MM.1S (cell line): ENCODE data around the gene BSN.

Source experiments
- DNase-seq: peaks from one replicate; pipeline ENCODE4 v3.0.0-alpha.2; 2015
- H2AFZ ChIP-seq: fragments of 300-600 bp; sonication (generic); 2 replicates; pipeline ENCODE4 v1.6.0; 2016; ENCODE audit warnings: antibody characterized with exemption, low read length
- H3F3A ChIP-seq: fragments of 300-600 bp; sonication (generic); 2 replicates; pipeline ENCODE4 v1.6.1; 2016; ENCODE audit warnings: mild to moderate bottlenecking, antibody characterized with exemption, low read length, moderate library complexity, mixed read lengths; ENCODE audit not compliant: insufficient read depth
- H3K27ac ChIP-seq: fragments of 300-600 bp; sonication (generic); 2 replicates; pipeline ENCODE4 v1.5.1; 2016; ENCODE audit warnings: mild to moderate bottlenecking, low read length
- H3K27me3 ChIP-seq: fragments of 300-600 bp; sonication (generic); replicated peaks from 2 replicates; pipeline ENCODE4 v1.6.0; 2016; ENCODE audit warnings: low read length; ENCODE audit not compliant: insufficient read depth
- H3K36me3 ChIP-seq: fragments of 300-600 bp; sonication (generic); replicated peaks from 2 replicates; pipeline ENCODE4 v1.6.1; 2016; ENCODE audit warnings: mild to moderate bottlenecking, low read length, mixed read lengths; ENCODE audit not compliant: insufficient read depth
- H3K4me1 ChIP-seq: fragments of 300-600 bp; sonication (generic); 2 replicates; pipeline ENCODE4 v1.6.1; 2016; ENCODE audit warnings: low read length, mixed read lengths
- H3K4me2 ChIP-seq: fragments of 300-600 bp; sonication (generic); 2 replicates; pipeline ENCODE4 v1.6.0; 2016; ENCODE audit warnings: low read depth, low read length
- H3K4me3 ChIP-seq: fragments of 300-600 bp; sonication (generic); 2 replicates; pipeline ENCODE4 v1.5.1; 2016; ENCODE audit warnings: low read length, mixed read lengths
- H3K79me2 ChIP-seq: fragments of 300-600 bp; sonication (generic); 2 replicates; pipeline ENCODE4 v1.6.1; 2016; ENCODE audit warnings: mixed run types, low read length, mixed read lengths
- H3K9ac ChIP-seq: fragments of 300-600 bp; sonication (generic); 2 replicates; pipeline ENCODE4 v1.6.1; 2016; ENCODE audit warnings: low read length, mixed read lengths
- H3K9me2 ChIP-seq: fragments of 300-600 bp; sonication (generic); replicated peaks from 2 replicates; pipeline ENCODE4 v1.6.1; 2016; ENCODE audit warnings: mild to moderate bottlenecking, low read length, mixed read lengths; ENCODE audit not compliant: insufficient read depth
- H3K9me3 ChIP-seq: fragments of 300-600 bp; sonication (generic); replicated peaks from 2 replicates; pipeline ENCODE4 v1.6.1; 2016; ENCODE audit warnings: mild to moderate bottlenecking, low read length, mixed read lengths; ENCODE audit not compliant: insufficient read depth
- H4K20me1 ChIP-seq: fragments of 300-600 bp; sonication (generic); 2 replicates; pipeline ENCODE4 v1.6.1; 2016; ENCODE audit warnings: mild to moderate bottlenecking, low read length, moderate library complexity, mixed read lengths; ENCODE audit not compliant: insufficient read depth
- CTCF ChIP-seq: fragments of 300-600 bp; sonication (generic); IDR thresholded peaks from 2 replicates; pipeline ENCODE4 v1.5.1; 2016; ENCODE audit warnings: antibody characterized with exemption, low read length, mixed read lengths
- EZH2 ChIP-seq: fragments of 300-600 bp; sonication (generic); optimal IDR thresholded peaks from 2 replicates; pipeline ENCODE3; 2017; ENCODE audit warnings: low read depth, mild to moderate bottlenecking, antibody characterized with exemption, low read length, mixed read lengths
- EZH2phosphoT487 ChIP-seq: fragments of 300-600 bp; sonication (generic); IDR thresholded peaks from 2 replicates; pipeline ENCODE4 v1.6.1; 2018; ENCODE audit warnings: antibody characterized with exemption, low read length

Gene BSN

DNA sequence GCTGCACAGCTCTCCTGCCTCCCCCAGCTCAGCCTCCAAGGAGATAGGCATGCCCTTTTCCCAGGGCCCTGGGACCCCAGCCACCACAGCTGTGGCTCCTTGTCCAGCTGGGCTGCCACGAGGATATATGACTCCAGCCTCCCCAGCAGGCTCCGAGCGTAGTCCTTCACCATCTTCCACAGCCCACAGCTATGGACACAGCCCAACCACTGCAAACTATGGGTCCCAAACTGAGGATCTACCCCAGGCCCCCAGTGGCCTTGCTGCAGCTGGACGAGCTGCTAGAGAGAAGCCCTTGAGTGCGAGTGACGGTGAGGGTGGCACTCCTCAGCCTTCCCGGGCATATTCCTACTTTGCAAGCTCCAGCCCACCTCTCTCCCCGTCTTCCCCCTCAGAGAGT lies 99.3 kb downstream of the BSN start:
- H3F3A ChIP-seq, result no peaks in the 10 kb centered on the region
- H2AFZ ChIP-seq, result no peak overlapping the region
- no peak overlapping the region for H3K9ac ChIP-seq
- peaks cover 13% of the 10 kb centered on the region for H3K4me1 ChIP-seq
- H3K27me3 ChIP-seq, result peaks cover 14% of the 10 kb centered on the region; the same call in 1 of the 2 replicates
- H3K9me2 ChIP-seq, result no peaks in the 10 kb centered on the region
- no peak overlapping the region for H3K27ac ChIP-seq
- H3K4me3 ChIP-seq, result no peak overlapping the region
- no peak for DNase-seq
- no peak overlapping the region for H3K4me2 ChIP-seq
- H3K9me3 ChIP-seq, result no peaks in the 10 kb centered on the region
- H3K36me3 ChIP-seq, result no peaks in the 10 kb centered on the region
- no peak for TF ChIP-seq CTCF
- TF ChIP-seq EZH2phosphoT487, result no peak
- TF ChIP-seq EZH2, result no peak
- H4K20me1 ChIP-seq, result no peaks in the 10 kb centered on the region
- H3K79me2 ChIP-seq, result no peaks in the 10 kb centered on the region

DNA sequence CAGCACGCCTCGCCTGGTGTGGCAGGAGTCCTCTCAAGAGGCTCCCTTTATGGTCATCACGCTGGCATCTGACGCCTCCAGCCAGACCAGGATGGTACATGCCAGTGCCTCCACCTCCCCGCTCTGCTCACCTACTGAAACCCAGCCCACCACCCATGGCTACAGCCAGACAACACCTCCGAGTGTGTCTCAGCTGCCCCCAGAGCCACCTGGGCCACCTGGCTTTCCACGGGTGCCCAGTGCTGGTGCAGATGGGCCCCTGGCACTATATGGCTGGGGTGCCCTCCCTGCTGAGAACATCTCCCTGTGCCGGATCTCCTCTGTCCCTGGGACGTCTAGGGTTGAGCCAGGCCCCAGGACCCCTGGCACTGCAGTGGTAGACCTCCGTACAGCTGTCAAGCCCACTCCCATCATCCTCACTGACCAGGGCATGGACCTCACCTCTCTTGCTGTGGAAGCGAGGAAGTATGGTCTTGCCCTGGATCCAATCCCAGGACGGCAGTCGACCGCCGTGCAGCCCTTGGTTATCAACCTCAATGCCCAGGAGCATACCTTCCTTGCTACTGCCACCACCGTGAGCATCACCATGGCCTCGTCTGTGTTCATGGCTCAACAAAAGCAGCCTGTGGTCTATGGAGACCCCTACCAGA lies 100.0 kb downstream of the BSN start:
- Histone ChIP-seq H3K36me3 (no peaks in the 10 kb centered on the region), H3F3A (no peaks in the 10 kb centered on the region), H3K9me3 (no peaks in the 10 kb centered on the region), H3K79me2 (no peaks in the 10 kb centered on the region), H3K9ac (no peak overlapping the region), H4K20me1 (no peaks in the 10 kb centered on the region), H3K9me2 (no peaks in the 10 kb centered on the region), H2AFZ (no peak overlapping the region), H3K4me3 (no peak overlapping the region), H3K27ac (no peak overlapping the region), H3K27me3 (peaks cover 14% of the 10 kb centered on the region; the same call in 1 of the 2 replicates), H3K4me2 (no peak overlapping the region), H3K4me1 (peaks cover 13% of the 10 kb centered on the region)
- no peak for DNase-seq
- TF ChIP-seq EZH2phosphoT487 (no peak), CTCF (no peak), EZH2 (no peak)

DNA sequence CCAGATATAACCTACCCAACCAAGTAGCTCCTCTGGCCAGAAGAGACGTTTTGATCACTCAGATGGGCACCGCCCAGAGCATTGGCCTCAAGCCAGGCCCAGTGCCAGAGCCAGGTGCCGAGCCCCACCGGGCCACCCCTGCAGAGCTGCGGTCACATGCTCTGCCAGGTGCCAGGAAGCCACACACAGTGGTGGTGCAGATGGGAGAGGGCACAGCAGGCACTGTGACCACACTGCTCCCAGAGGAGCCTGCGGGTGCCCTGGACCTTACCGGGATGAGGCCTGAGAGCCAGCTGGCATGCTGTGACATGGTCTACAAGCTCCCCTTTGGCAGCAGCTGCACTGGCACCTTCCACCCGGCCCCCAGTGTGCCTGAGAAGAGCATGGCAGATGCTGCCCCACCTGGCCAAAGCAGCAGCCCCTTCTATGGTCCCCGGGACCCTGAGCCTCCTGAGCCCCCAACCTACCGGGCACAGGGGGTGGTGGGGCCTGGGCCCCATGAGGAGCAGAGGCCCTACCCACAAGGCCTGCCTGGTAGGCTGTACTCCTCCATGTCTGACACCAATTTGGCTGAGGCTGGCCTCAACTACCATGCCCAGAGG lies 100.8 kb downstream of the BSN start:
- Histone ChIP-seq H3K36me3 (no peaks in the 10 kb centered on the region), H3K79me2 (no peaks in the 10 kb centered on the region), H4K20me1 (no peaks in the 10 kb centered on the region), H3K9ac (no peak overlapping the region), H3K4me1 (peaks cover 13% of the 10 kb centered on the region), H3K27ac (no peak overlapping the region), H3K4me3 (no peak overlapping the region), H2AFZ (no peak overlapping the region), H3F3A (no peaks in the 10 kb centered on the region), H3K4me2 (no peak overlapping the region), H3K9me3 (no peaks in the 10 kb centered on the region), H3K9me2 (no peaks in the 10 kb centered on the region), H3K27me3 (peaks cover 14% of the 10 kb centered on the region; the same call in 1 of the 2 replicates)
- no peak for TF ChIP-seq EZH2phosphoT487
- no peak for TF ChIP-seq CTCF
- no peak for TF ChIP-seq EZH2
- peak; percentile 39 for DNase-seq
